Measurements from ENCODE around the gene KIF26B. TPM values are rescaled to one million over a fixed set of nuclear protein-coding genes. Genes with fewer than 3 reads are reported as not detected.

KIF26B gene
- total RNA-seq, 4 donors from 2014 or later = 0.20 to 0.79 (median 0.41) TPM; not detected in 1

DNA sequence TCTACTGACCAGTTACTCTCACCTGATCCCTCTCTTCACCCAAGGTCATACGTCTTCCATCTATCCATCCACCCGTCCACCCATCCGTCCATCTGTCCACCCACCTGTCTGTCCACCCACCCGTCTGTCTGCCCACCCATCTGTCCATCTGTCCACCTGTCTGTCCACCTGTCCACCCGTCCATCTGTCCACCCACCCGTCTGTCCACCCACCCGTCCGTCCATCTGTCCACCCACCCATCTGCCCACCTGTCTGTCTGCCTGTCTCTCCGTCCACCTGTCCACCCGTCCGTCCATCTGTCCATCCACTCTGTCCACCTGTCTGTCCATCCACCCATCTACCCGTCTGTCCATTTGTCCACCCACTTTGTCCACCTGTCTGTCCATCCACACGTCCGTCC lies 11.8 kb upstream of the KIF26B start:
- Histone ChIP-seq H3K27ac (no peak overlapping the region), H3K4me1 (no peaks in the 10 kb centered on the region), H3K4me3 (no peak overlapping the region), H3K9me3 (no peaks in the 10 kb centered on the region), H3K27me3 (peaks cover 14% of the 10 kb centered on the region), H3K36me3 (no peaks in the 10 kb centered on the region)
- in situ Hi-C loops (cut with MboI; ENCODE audit: low pct_ligation_motif_present in 1 of 4, low pct_unique_long_range_greater_than_20kb in 1 of 4, low sequenced_read_pairs in 3 of 4) (loop anchor here in 2 of 4 donors (25.0 kb wide), 2 partner anchors 1144 to 1344 kb away; no protein-coding TSS in a partner anchor), intact Hi-C loops (cut with DNase I; ENCODE audit: low total_unique reads) (no loop called here)
- TF ChIP-seq EP300 (IDR thresholded peaks at IDR 0.05; ENCODE audit: low read depth) (no peak), POLR2A (IDR thresholded peaks at IDR 0.05) (no peak), POLR2AphosphoS5 (IDR thresholded peaks at IDR 0.05) (no peak)
- TF ChIP-seq, protein P1, sequence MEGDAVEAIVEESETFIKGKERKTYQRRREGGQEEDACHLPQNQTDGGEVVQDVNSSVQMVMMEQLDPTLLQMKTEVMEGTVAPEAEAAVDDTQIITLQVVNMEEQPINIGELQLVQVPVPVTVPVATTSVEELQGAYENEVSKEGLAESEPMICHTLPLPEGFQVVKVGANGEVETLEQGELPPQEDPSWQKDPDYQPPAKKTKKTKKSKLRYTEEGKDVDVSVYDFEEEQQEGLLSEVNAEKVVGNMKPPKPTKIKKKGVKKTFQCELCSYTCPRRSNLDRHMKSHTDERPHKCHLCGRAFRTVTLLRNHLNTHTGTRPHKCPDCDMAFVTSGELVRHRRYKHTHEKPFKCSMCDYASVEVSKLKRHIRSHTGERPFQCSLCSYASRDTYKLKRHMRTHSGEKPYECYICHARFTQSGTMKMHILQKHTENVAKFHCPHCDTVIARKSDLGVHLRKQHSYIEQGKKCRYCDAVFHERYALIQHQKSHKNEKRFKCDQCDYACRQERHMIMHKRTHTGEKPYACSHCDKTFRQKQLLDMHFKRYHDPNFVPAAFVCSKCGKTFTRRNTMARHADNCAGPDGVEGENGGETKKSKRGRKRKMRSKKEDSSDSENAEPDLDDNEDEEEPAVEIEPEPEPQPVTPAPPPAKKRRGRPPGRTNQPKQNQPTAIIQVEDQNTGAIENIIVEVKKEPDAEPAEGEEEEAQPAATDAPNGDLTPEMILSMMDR (IDR thresholded peaks at IDR 0.05) = no peak
- DNase-seq = no peak
- 86 to 88% methylated on average over 14 of the region's 14 CpGs for WGBS, 2 donors (ENCODE audit: low coverage in 1 of 2)

DNA sequence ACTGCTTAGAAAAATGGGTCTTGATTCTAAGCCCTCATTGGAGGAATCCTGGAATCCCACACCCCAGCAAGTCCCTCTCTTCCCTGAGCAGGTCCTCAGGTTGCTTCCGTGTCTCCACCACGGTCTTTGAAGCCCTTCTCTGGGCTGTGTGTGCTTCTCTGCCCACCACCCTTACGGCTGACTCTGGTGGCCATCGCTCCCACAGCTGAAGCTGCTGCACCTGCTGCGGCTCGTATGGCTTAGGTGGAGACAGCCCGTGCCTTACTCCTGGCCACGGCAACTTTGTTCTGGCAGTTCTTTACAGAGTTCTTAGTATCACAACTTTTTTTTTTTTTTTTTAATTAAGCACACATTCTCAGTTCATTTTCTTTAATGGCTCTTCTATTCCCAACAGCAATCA lies 10.9 kb upstream of the KIF26B start:
- no peak for DNase-seq
- Histone ChIP-seq H3K4me1 (no peaks in the 10 kb centered on the region), H3K9me3 (no peaks in the 10 kb centered on the region), H3K27me3 (peaks cover 9% of the 10 kb centered on the region), H3K27ac (no peak overlapping the region), H3K4me3 (no peak overlapping the region), H3K36me3 (no peaks in the 10 kb centered on the region)
- in situ Hi-C loops (cut with MboI; ENCODE audit: low pct_ligation_motif_present in 1 of 4, low pct_unique_long_range_greater_than_20kb in 1 of 4, low sequenced_read_pairs in 3 of 4) = loop anchor here in 2 of 4 donors (25.0 kb wide), 2 partner anchors 1143 to 1343 kb away; no protein-coding TSS in a partner anchor
- TF ChIP-seq EP300 (IDR thresholded peaks at IDR 0.05; ENCODE audit: low read depth) = no peak
- 83% methylated on average over 8 of the region's 8 CpGs; no CpG with 5 or more reads in 1 of the 2 donors for WGBS, 2 donors (ENCODE audit: low coverage in 1 of 2)
- intact Hi-C loops (cut with DNase I; ENCODE audit: low total_unique reads) = no loop called here

DNA sequence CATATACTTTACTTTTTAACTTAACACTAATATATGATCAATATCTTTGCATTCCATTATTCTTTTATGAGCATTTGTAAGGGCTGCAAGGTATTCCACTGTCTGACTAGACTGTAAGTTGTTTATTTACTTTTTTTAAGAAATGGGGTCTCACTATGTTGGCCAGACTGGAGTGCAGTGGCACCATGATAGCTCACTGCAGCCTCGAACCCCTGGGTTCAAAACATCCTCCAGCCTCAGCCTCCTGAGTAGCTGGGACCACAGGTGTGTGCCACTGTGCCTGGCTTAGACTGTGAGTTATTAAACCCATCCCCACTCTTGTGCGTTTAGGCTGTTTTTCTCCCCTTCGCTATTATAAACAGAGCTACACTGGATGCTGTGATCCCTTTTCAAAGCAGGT lies 6.7 kb upstream of the KIF26B start:
- intact Hi-C loops (cut with DNase I; ENCODE audit: low total_unique reads) = no loop called here
- TF ChIP-seq EP300 (IDR thresholded peaks at IDR 0.05; ENCODE audit: low read depth) = no peak
- TF ChIP-seq, protein P1 (IDR thresholded peaks at IDR 0.05) = no peak
- TF ChIP-seq POLR2A (IDR thresholded peaks at IDR 0.05) = no peak
- no peak for TF ChIP-seq POLR2AphosphoS5 (IDR thresholded peaks at IDR 0.05)
- WGBS, 2 donors (ENCODE audit: low coverage in 1 of 2) = 60 to 72% methylated on average over 1 to 3 of the region's 3 CpGs

DNA sequence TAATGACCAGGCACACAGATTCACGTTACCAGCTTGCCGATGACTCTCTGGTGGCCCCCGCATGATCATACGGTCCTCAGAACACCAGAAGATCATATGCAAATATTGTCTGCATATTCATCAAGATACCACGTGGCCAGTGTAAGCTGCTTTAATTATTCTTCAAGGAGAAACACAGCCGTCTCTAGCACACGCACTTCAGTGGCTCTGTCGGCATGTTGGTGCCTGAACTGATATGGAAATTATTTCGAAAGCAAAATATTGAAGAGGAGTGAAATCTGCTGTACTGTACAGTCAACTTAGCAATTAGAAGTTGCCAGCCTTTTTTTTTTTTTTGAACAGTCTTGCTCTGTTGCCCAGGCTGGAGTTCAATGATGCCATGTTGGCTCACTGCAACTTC lies 5.9 kb upstream of the KIF26B start:
- Histone ChIP-seq H3K4me1 (peaks cover 4 to 9% (median 8%) of the 10 kb centered on the region in 4 donors), H3K27ac (no peak overlapping the region), H3K27me3 (peaks cover 46% of the 10 kb centered on the region), H3K36me3 (no peaks in the 10 kb centered on the region), H3K4me3 (no peak overlapping the region), H3K9me3 (no peaks in the 10 kb centered on the region)
- TF ChIP-seq EP300 (IDR thresholded peaks at IDR 0.05; ENCODE audit: low read depth) = no peak
- TF ChIP-seq POLR2A (IDR thresholded peaks at IDR 0.05) = no peak
- no peak for TF ChIP-seq POLR2AphosphoS5 (IDR thresholded peaks at IDR 0.05)
- TF ChIP-seq, protein P1 (IDR thresholded peaks at IDR 0.05) = no peak
- no peak for DNase-seq
- intact Hi-C loops (cut with DNase I; ENCODE audit: low total_unique reads) = no loop called here
- WGBS, 2 donors (ENCODE audit: low coverage in 1 of 2) = 77% methylated on average over 6 to 9 of the region's 9 CpGs
- in situ Hi-C loops (cut with MboI; ENCODE audit: low pct_ligation_motif_present in 1 of 4, low pct_unique_long_range_greater_than_20kb in 1 of 4, low sequenced_read_pairs in 3 of 4) = loop anchor here in 2 of 4 donors (25.0 kb wide), 2 partner anchors 1138 to 1338 kb away; no protein-coding TSS in a partner anchor

More for the DNA sequence above, 6.7 kb upstream of the KIF26B start:
- no peaks in the 10 kb centered on the region for H3K36me3 ChIP-seq
- H3K27ac ChIP-seq = no peak overlapping the region
- H3K27me3 ChIP-seq = peaks cover 38% of the 10 kb centered on the region
- DNase-seq = no peak
- peaks cover 0 to under 1% (median under 1%) of the 10 kb centered on the region in 4 donors for H3K4me1 ChIP-seq
- in situ Hi-C loops (cut with MboI; ENCODE audit: low pct_ligation_motif_present in 1 of 4, low pct_unique_long_range_greater_than_20kb in 1 of 4, low sequenced_read_pairs in 3 of 4) = loop anchor here in 2 of 4 donors (25.0 kb wide), 2 partner anchors 1139 to 1339 kb away; no protein-coding TSS in a partner anchor
- no peaks in the 10 kb centered on the region for H3K9me3 ChIP-seq
- no peak overlapping the region for H3K4me3 ChIP-seq

Data from transverse colon (tissue), 4 donors.